GM12892 (cell line): ENCODE results near the gene TBC1D5.

Source experiments
- POLR2A ChIP-seq: IDR thresholded peaks from 2 replicates; pipeline ENCODE4 v1.6.1; 2011; ENCODE audit warnings: low read depth, low read length, control low read depth
- POLR2AphosphoS5 ChIP-seq: IDR thresholded peaks from 2 replicates; pipeline ENCODE4 v1.6.1; 2011; ENCODE audit warnings: low read depth, low read length, control low read depth
- TAF1 ChIP-seq: IDR thresholded peaks from 2 replicates; pipeline ENCODE4 v1.6.1; 2011; ENCODE audit warnings: low read depth, mild to moderate bottlenecking, control low read depth, low read length, borderline replicate concordance

- no peak for TF ChIP-seq POLR2A
- no peak for TF ChIP-seq POLR2AphosphoS5
- no peak for TF ChIP-seq TAF1
Observed at GRCh38 chr3:17333446-17333845, 409.0 kb downstream of the TBC1D5 start.
